Neuronal stem cell (in vitro differentiated cells): ENCODE measurements around the gene WNT9B.

Experiments used
- DNase-seq: peaks from one replicate; pipeline ENCODE4 v3.0.0-alpha.2; 2013; ENCODE audit warnings: low spot score
- H2AFZ ChIP-seq: one replicate; pipeline ENCODE4 v1.6.1; 2013; ENCODE audit warnings: mild to moderate bottlenecking, low read length, inconsistent platforms
- H2AK5ac ChIP-seq: 2 replicates; pipeline ENCODE4 v1.6.1; 2013; ENCODE audit warnings: low read depth, mild to moderate bottlenecking, inconsistent platforms, low read length, moderate library complexity, mixed read lengths
- H2BK120ac ChIP-seq: 2 replicates; pipeline ENCODE4 v1.6.1; 2013; ENCODE audit warnings: low read depth, mild to moderate bottlenecking, inconsistent platforms, low read length, moderate library complexity, mixed read lengths
- H2BK12ac ChIP-seq: one replicate; pipeline ENCODE4 v1.6.1; 2013; ENCODE audit warnings: low read length, inconsistent platforms
- H2BK15ac ChIP-seq: 2 replicates; pipeline ENCODE4 v1.6.1; 2013; ENCODE audit warnings: mild to moderate bottlenecking, low read length, inconsistent platforms, mixed read lengths
- H2BK5ac ChIP-seq: one replicate; pipeline ENCODE4 v1.6.1; 2013; ENCODE audit warnings: inconsistent platforms, mild to moderate bottlenecking, low read length, moderate library complexity
- H3K14ac ChIP-seq: one replicate; pipeline ENCODE4 v1.6.1; 2013; ENCODE audit warnings: low read length, inconsistent platforms
- H3K18ac ChIP-seq: 2 replicates; pipeline ENCODE4 v1.6.1; 2013; ENCODE audit warnings: low read length, inconsistent platforms
- H3K23ac ChIP-seq: 2 replicates; pipeline ENCODE4 v1.6.1; 2013; ENCODE audit warnings: low read depth, mild to moderate bottlenecking, mixed read lengths, low read length, inconsistent platforms; ENCODE audit not compliant: poor library complexity
- H3K27ac ChIP-seq: replicated peaks from 3 replicates; pipeline ENCODE4 v1.5.1; 2013; ENCODE audit warnings: low read length, inconsistent platforms
- H3K27me3 ChIP-seq, 3 experiments: 2 replicates each; pipeline ENCODE4 v1.6.1; 2013; ENCODE audit warnings: low read length in 3 of 3, mild to moderate bottlenecking in 2 of 3, inconsistent platforms in 1 of 3, low read depth in 1 of 3, mixed read lengths in 1 of 3, moderate library complexity in 1 of 3; ENCODE audit not compliant: control insufficient read depth in 3 of 3, insufficient read depth in 3 of 3
- H3K36me3 ChIP-seq, 2 donors: replicated peaks in 1 of 2; 2 replicates each; pipeline ENCODE4 v1.6.1; 2013; ENCODE audit warnings: low read length in 2 of 2; ENCODE audit not compliant: control insufficient read depth in 2 of 2, insufficient read depth in 2 of 2
- H3K4ac ChIP-seq: 2 replicates; pipeline ENCODE4 v1.6.1; 2013; ENCODE audit warnings: inconsistent platforms, mild to moderate bottlenecking, low read length, moderate library complexity
- H3K4me1 ChIP-seq, 2 donors: 1 replicate in 1 of 2; 2 replicates in 1 of 2; pipeline ENCODE4 v1.6.1; 2013; ENCODE audit warnings: low read length in 2 of 2, low read depth in 1 of 2; ENCODE audit not compliant: control insufficient read depth in 2 of 2, insufficient read depth in 1 of 2
- H3K4me2 ChIP-seq: one replicate; pipeline ENCODE4 v1.6.1; 2013; ENCODE audit warnings: mild to moderate bottlenecking, low read length, inconsistent platforms; ENCODE audit not compliant: insufficient read depth, poor library complexity, severe bottlenecking
- H3K4me3 ChIP-seq, 2 donors: 2 replicates each; pipeline ENCODE4 v1.5.1; 2013; ENCODE audit warnings: low read length in 2 of 2, mild to moderate bottlenecking in 2 of 2, inconsistent platforms in 1 of 2, moderate library complexity in 1 of 2
- H3K79me1 ChIP-seq: one replicate; pipeline ENCODE4 v1.6.1; 2013; ENCODE audit warnings: low read depth, mild to moderate bottlenecking, inconsistent platforms, low read length, moderate library complexity
- H3K9ac ChIP-seq: one replicate; pipeline ENCODE4 v1.6.1; 2013; ENCODE audit warnings: mild to moderate bottlenecking, low read depth, low read length, inconsistent platforms; ENCODE audit not compliant: poor library complexity
- H3K9me3 ChIP-seq, 2 donors: replicated peaks in 1 of 2; 2 replicates each; pipeline versions ENCODE3 to v1.6.1; 2013; ENCODE audit warnings: low read length in 2 of 2, mild to moderate bottlenecking in 2 of 2, inconsistent platforms in 1 of 2, low read depth in 1 of 2, mixed read lengths in 1 of 2, moderate library complexity in 1 of 2; ENCODE audit not compliant: control insufficient read depth in 2 of 2, insufficient read depth in 1 of 2
- H4K8ac ChIP-seq: one replicate; pipeline ENCODE4 v1.6.1; 2013; ENCODE audit warnings: low read depth, mild to moderate bottlenecking, inconsistent platforms, low read length, moderate library complexity
- H4K91ac ChIP-seq: one replicate; pipeline ENCODE4 v1.6.1; 2013; ENCODE audit warnings: low read length, low read depth, mild to moderate bottlenecking, inconsistent platforms; ENCODE audit not compliant: poor library complexity
- WGBS, 2 donors: extraction: QIAGEN DNeasy Blood & Tissue Kit; methylation state at CpG; one replicate each; pipeline ENCODE4 v1.1.7; 2013; ENCODE audit warnings: missing lambda C conversion rate in 2 of 2, mixed read lengths in 1 of 2; ENCODE audit not compliant: insufficient read length in 2 of 2, insufficient replicate concordance in 1 of 2; ENCODE audit errors: extremely low coverage in 2 of 2; 5-methylcytosine and 5-hydroxymethylcytosine counted together

WNT9B gene

GRCh38 chr17:46876926-46877325 is 25.5 kb downstream of the WNT9B start:
- DNase-seq = no peak
- Histone ChIP-seq H2BK120ac (no peak overlapping the region), H3K9ac (no peak overlapping the region), H3K14ac (no peak overlapping the region), H4K91ac (no peak overlapping the region), H2BK12ac (no peak overlapping the region), H3K4ac (no peak overlapping the region), H3K36me3 (no peaks in the 10 kb centered on the region), H4K8ac (no peak overlapping the region), H3K23ac (no peak overlapping the region), H3K27me3 (peaks cover 0 to 10% (median 2%) of the 10 kb centered on the region in 3 experiments), H3K18ac (peak overlapping the region; percentile 57), H3K27ac (no peak overlapping the region), H3K4me3 (no peak overlapping the region), H2AK5ac (no peak overlapping the region), H3K9me3 (no peaks in the 10 kb centered on the region), H2BK15ac (no peak overlapping the region), H3K79me1 (no peaks in the 10 kb centered on the region), H2AFZ (no peak overlapping the region), H3K4me1 (no peaks in the 10 kb centered on the region), H2BK5ac (no peak overlapping the region), H3K4me2 (no peak overlapping the region)
- WGBS, 2 donors = no CpG with 5 or more reads among the region's 4 CpGs

GRCh38 chr17:46877466-46877865 is 26.1 kb downstream of the WNT9B start:
- H3K4me2 ChIP-seq = no peak overlapping the region
- no peak overlapping the region for H3K4ac ChIP-seq
- H3K27me3 ChIP-seq = peaks cover 0 to 10% (median 0%) of the 10 kb centered on the region in 3 experiments
- H3K27ac ChIP-seq = no peak overlapping the region
- H3K36me3 ChIP-seq = no peaks in the 10 kb centered on the region
- no peak overlapping the region for H3K18ac ChIP-seq
- no peak overlapping the region for H2BK15ac ChIP-seq
- no peak overlapping the region for H2AK5ac ChIP-seq
- H2AFZ ChIP-seq = no peak overlapping the region
- H3K23ac ChIP-seq = no peak overlapping the region
- H3K4me1 ChIP-seq = no peaks in the 10 kb centered on the region
- no peak overlapping the region for H2BK5ac ChIP-seq
- H2BK12ac ChIP-seq = no peak overlapping the region
- H2BK120ac ChIP-seq = no peak overlapping the region
- DNase-seq = no peak
- no peak overlapping the region for H4K8ac ChIP-seq
- no peaks in the 10 kb centered on the region for H3K9me3 ChIP-seq
- H3K14ac ChIP-seq = no peak overlapping the region
- H3K4me3 ChIP-seq = no peak overlapping the region
- no peak overlapping the region for H4K91ac ChIP-seq
- no peak overlapping the region for H3K9ac ChIP-seq
- no peaks in the 10 kb centered on the region for H3K79me1 ChIP-seq
- WGBS, 2 donors = no CpG with 5 or more reads among the region's 6 CpGs

GRCh38 chr17:46878055-46878454 is 26.7 kb downstream of the WNT9B start:
- peaks cover 0 to 10% (median 0%) of the 10 kb centered on the region in 3 experiments for H3K27me3 ChIP-seq
- no peak for DNase-seq
- H3K14ac ChIP-seq = no peak overlapping the region
- H4K8ac ChIP-seq = no peak overlapping the region
- no peak overlapping the region for H3K18ac ChIP-seq
- no peak overlapping the region for H3K4me2 ChIP-seq
- no peak overlapping the region for H3K27ac ChIP-seq
- no peak overlapping the region for H3K9ac ChIP-seq
- H2BK12ac ChIP-seq = no peak overlapping the region
- H2AK5ac ChIP-seq = no peak overlapping the region
- no peaks in the 10 kb centered on the region for H3K4me1 ChIP-seq
- H2BK120ac ChIP-seq = no peak overlapping the region
- no peak overlapping the region for H2BK5ac ChIP-seq
- no peak overlapping the region for H4K91ac ChIP-seq
- H3K23ac ChIP-seq = no peak overlapping the region
- H3K9me3 ChIP-seq = no peaks in the 10 kb centered on the region
- no peaks in the 10 kb centered on the region for H3K36me3 ChIP-seq
- no peak overlapping the region for H2BK15ac ChIP-seq
- no peak overlapping the region for H2AFZ ChIP-seq
- H3K79me1 ChIP-seq = no peaks in the 10 kb centered on the region
- H3K4me3 ChIP-seq = no peak overlapping the region
- H3K4ac ChIP-seq = no peak overlapping the region
- no CpG with 5 or more reads among the region's 6 CpGs for WGBS, 2 donors

GRCh38 chr17:46879101-46879500 is 27.7 kb downstream of the WNT9B start:
- Histone ChIP-seq H3K9ac (no peak overlapping the region), H2AK5ac (no peak overlapping the region), H2BK15ac (no peak overlapping the region), H3K4ac (no peak overlapping the region), H3K9me3 (no peaks in the 10 kb centered on the region), H2BK5ac (peak overlapping the region; percentile 28), H3K18ac (no peak overlapping the region), H3K27ac (no peak overlapping the region), H3K4me2 (no peak overlapping the region), H3K27me3 (peaks cover 0 to 10% (median 0%) of the 10 kb centered on the region in 3 experiments), H2AFZ (no peak overlapping the region), H2BK12ac (no peak overlapping the region), H4K8ac (no peak overlapping the region), H3K79me1 (no peaks in the 10 kb centered on the region), H3K23ac (no peak overlapping the region), H4K91ac (no peak overlapping the region), H3K4me3 (no peak overlapping the region), H2BK120ac (no peak overlapping the region), H3K14ac (no peak overlapping the region), H3K4me1 (no peaks in the 10 kb centered on the region), H3K36me3 (no peaks in the 10 kb centered on the region)
- DNase-seq = no peak
- WGBS, 2 donors = no CpG with 5 or more reads among the region's 7 CpGs
